H9 (cell line): ENCODE measurements around the gene VAMP2. TPM values are rescaled to one million over a fixed set of nuclear protein-coding genes. Genes with fewer than 3 reads are reported as not detected.

Experiments
- DNase-seq: peaks from one replicate; pipeline ENCODE4 v3.0.0-alpha.2; 2017
- H2AFZ ChIP-seq: one replicate; pipeline ENCODE4 v1.6.1; 2013; ENCODE audit warnings: mild to moderate bottlenecking, low read length, control low read depth, moderate library complexity
- H2AK5ac ChIP-seq: 2 replicates; pipeline ENCODE4 v1.6.1; 2013; ENCODE audit warnings: low read length, control low read depth, mixed read lengths; ENCODE audit not compliant: insufficient read length
- H2BK120ac ChIP-seq: one replicate; pipeline ENCODE4 v1.6.1; 2013; ENCODE audit warnings: low read depth, mild to moderate bottlenecking, low read length, control low read depth, inconsistent platforms; ENCODE audit not compliant: poor library complexity, severe bottlenecking
- H2BK12ac ChIP-seq: 2 replicates; pipeline ENCODE4 v1.6.1; 2013; ENCODE audit warnings: low read length, control low read depth, mixed read lengths, low read depth; ENCODE audit not compliant: insufficient read length
- H2BK15ac ChIP-seq: 2 replicates; pipeline ENCODE4 v1.6.1; 2013; ENCODE audit warnings: low read depth, low read length, control low read depth
- H2BK20ac ChIP-seq: one replicate; pipeline ENCODE4 v1.6.1; 2013; ENCODE audit warnings: low read depth, mild to moderate bottlenecking, low read length, control low read depth, inconsistent platforms; ENCODE audit not compliant: poor library complexity, severe bottlenecking
- H2BK5ac ChIP-seq: 2 replicates; pipeline ENCODE4 v1.6.1; 2013; ENCODE audit warnings: low read length, control low read depth, mixed read lengths; ENCODE audit not compliant: insufficient read length
- H3K14ac ChIP-seq: 2 replicates; pipeline ENCODE4 v1.6.1; 2013; ENCODE audit warnings: low read length, control low read depth; ENCODE audit not compliant: insufficient read depth
- H3K18ac ChIP-seq: 2 replicates; pipeline ENCODE4 v1.6.1; 2013; ENCODE audit warnings: low read depth, mild to moderate bottlenecking, mixed read lengths, low read length, control low read depth; ENCODE audit not compliant: insufficient read length
- H3K23ac ChIP-seq: 2 replicates; pipeline ENCODE4 v1.6.1; 2013; ENCODE audit warnings: low read length, control low read depth, mixed read lengths, low read depth; ENCODE audit not compliant: insufficient read length
- H3K23me2 ChIP-seq: 2 replicates; pipeline ENCODE4 v1.6.1; 2013; ENCODE audit warnings: low read depth, mild to moderate bottlenecking, mixed read lengths, low read length, control low read depth; ENCODE audit not compliant: insufficient read length, poor library complexity, severe bottlenecking
- H3K27ac ChIP-seq: 2 replicates; pipeline ENCODE4 v1.5.1; 2013; ENCODE audit warnings: low read length, control low read depth, mixed read lengths, low read depth; ENCODE audit not compliant: insufficient read length
- H3K27me3 ChIP-seq: 2 replicates; pipeline ENCODE4 v1.6.1; 2013; ENCODE audit warnings: low read length, control low read depth, inconsistent platforms; ENCODE audit not compliant: insufficient read depth
- H3K4ac ChIP-seq: 2 replicates; pipeline ENCODE4 v1.6.1; 2013; ENCODE audit warnings: low read depth, mild to moderate bottlenecking, control low read depth, inconsistent platforms, low read length, moderate library complexity
- H3K4me1 ChIP-seq: 2 replicates; pipeline ENCODE4 v1.6.1; 2013; ENCODE audit warnings: low read length, control low read depth, inconsistent platforms; ENCODE audit not compliant: insufficient read depth
- H3K4me2 ChIP-seq: 2 replicates; pipeline ENCODE4 v1.6.1; 2013; ENCODE audit warnings: low read length, control low read depth, mixed read lengths; ENCODE audit not compliant: insufficient read length, insufficient read depth
- H3K56ac ChIP-seq: 2 replicates; pipeline ENCODE4 v1.6.1; 2013; ENCODE audit warnings: low read depth, mild to moderate bottlenecking, mixed read lengths, low read length, control low read depth; ENCODE audit not compliant: insufficient read length
- H3K79me1 ChIP-seq: 2 replicates; pipeline ENCODE4 v1.6.1; 2013; ENCODE audit warnings: low read depth, mild to moderate bottlenecking, moderate library complexity, low read length, control low read depth, inconsistent platforms; ENCODE audit not compliant: insufficient read depth, poor library complexity, severe bottlenecking
- H3K79me2 ChIP-seq: 2 replicates; pipeline ENCODE4 v1.6.1; 2013; ENCODE audit warnings: low read length, control low read depth, inconsistent platforms; ENCODE audit not compliant: insufficient read depth
- H3K9ac ChIP-seq: 2 replicates; pipeline ENCODE4 v1.6.1; 2013; ENCODE audit warnings: low read length, control low read depth, mixed read lengths; ENCODE audit not compliant: insufficient read length; ENCODE audit errors: extremely low read depth
- H3K9me3 ChIP-seq: one replicate; pipeline ENCODE4 v1.6.1; 2013; ENCODE audit warnings: low read depth, low read length, inconsistent platforms; ENCODE audit not compliant: control insufficient read depth
- H3T11ph ChIP-seq: one replicate; pipeline ENCODE4 v1.6.1; 2013; ENCODE audit warnings: mild to moderate bottlenecking, low read length, control low read depth, inconsistent platforms
- H4K20me1 ChIP-seq: one replicate; pipeline ENCODE4 v1.6.1; 2013; ENCODE audit not compliant: control insufficient read depth, insufficient read length, insufficient read depth
- H4K5ac ChIP-seq: 2 replicates; pipeline ENCODE4 v1.6.1; 2013; ENCODE audit warnings: low read depth, mild to moderate bottlenecking, mixed read lengths, low read length, control low read depth; ENCODE audit not compliant: insufficient read length
- H4K8ac ChIP-seq: replicated peaks from 2 replicates; pipeline ENCODE4 v1.6.1; 2013; ENCODE audit warnings: low read length, control low read depth, mixed read lengths, low read depth; ENCODE audit not compliant: insufficient read length
- H4K91ac ChIP-seq: 2 replicates; pipeline ENCODE4 v1.6.1; 2013; ENCODE audit warnings: low read depth, mild to moderate bottlenecking, moderate library complexity, mixed read lengths, low read length, control low read depth; ENCODE audit not compliant: insufficient read length
- H3K27ac Mint-ChIP-seq, 3 experiments: 2 replicates in 2 of 3; 3 replicates in 1 of 3; pipeline ENCODE4 v1.8.0; 2020 to 2021; ENCODE audit warnings: mixed read lengths in 3 of 3, mild to moderate bottlenecking in 1 of 3, moderate library complexity in 1 of 3
- H3K27me3 Mint-ChIP-seq: 2 replicates; pipeline ENCODE4 v1.8.0; 2021; ENCODE audit warnings: low read depth, mild to moderate bottlenecking, moderate library complexity, mixed read lengths
- H3K36me3 Mint-ChIP-seq, 3 experiments: 2 replicates in 2 of 3; 3 replicates in 1 of 3; pipeline ENCODE4 v1.8.0; 2020 to 2021; ENCODE audit warnings: low read depth in 3 of 3, mixed read lengths in 3 of 3; ENCODE audit not compliant: insufficient read depth in 1 of 3
- H3K4me1 Mint-ChIP-seq, 2 experiments: 2 replicates each; pipeline ENCODE4 v1.8.0; 2020; ENCODE audit warnings: mixed read lengths in 2 of 2
- H3K4me3 Mint-ChIP-seq, 2 experiments: 2 replicates in 1 of 2; 3 replicates in 1 of 2; pipeline ENCODE4 v1.8.0; 2020 to 2021; ENCODE audit warnings: mild to moderate bottlenecking in 2 of 2, mixed read lengths in 2 of 2, moderate library complexity in 1 of 2
- H3K9me3 Mint-ChIP-seq, 2 experiments: 2 replicates in 1 of 2; 3 replicates in 1 of 2; pipeline ENCODE4 v1.8.0; 2020; ENCODE audit warnings: mild to moderate bottlenecking in 2 of 2, mixed read lengths in 2 of 2, moderate library complexity in 1 of 2
- CTCF ChIP-seq: fragments of 200-600 bp; sonication (generic); conservative IDR thresholded peaks from 3 replicates; pipeline ENCODE4 v1.8.0; 2021; ENCODE audit warnings: antibody characterized with exemption, mild to moderate bottlenecking
- WGBS: extraction: QIAGEN DNeasy Blood & Tissue Kit; methylation state at CpG from one replicate; pipeline ENCODE4 v1.1.7; 2013; ENCODE audit warnings: missing lambda C conversion rate, low lambda C conversion rate, mixed read lengths; ENCODE audit not compliant: insufficient read length; ENCODE audit errors: extremely low coverage; 5-methylcytosine and 5-hydroxymethylcytosine counted together
- total RNA-seq: library from RNA; stranded (reverse); gene quantifications from 2 replicates; pipeline ENCODE4 v1.2.1, GENCODE V29; 2021

The VAMP2 gene
- total RNA-seq, 1 experiment from 2014 or later, result 22.8 TPM

DNA sequence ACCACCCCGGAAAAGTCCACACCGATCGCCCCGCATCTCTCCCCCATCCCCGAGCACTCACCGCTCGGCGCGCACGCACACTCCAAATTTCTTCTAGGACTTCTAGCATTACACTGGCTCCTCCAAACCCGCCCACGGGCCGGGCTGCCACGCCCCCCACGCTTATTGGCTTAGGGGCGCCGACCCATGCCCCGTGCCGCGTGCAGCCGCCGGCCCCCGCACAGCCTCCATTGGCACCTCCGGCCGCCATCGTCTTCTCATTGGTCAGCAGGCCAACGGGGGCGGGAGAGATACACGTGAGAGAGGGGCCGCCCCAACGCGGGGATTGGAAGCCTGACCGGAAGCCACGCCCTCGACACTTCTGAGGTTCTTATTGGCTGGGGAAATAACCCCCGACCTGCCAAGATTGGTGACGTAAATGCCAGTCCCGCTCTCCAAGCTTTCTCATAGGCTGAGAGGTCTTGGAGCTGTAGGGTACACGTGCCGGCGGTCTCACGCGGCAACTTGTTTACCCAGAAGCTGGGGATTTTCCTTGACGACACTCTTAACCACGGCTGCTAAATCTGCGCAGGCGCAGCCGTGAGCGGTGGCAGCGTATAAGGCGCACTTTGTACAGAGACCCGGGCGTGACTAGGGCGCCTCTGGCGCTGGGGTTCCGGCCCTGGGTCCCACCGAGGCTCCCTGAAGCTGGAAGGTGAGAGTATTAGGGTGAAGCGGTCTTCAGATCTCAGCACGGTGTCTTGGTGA lies 6.3 kb downstream of the VAMP2 start:
- Histone ChIP-seq H3K4ac (no peak overlapping the region; the same call in 1 of the 2 replicates), H3K9ac (peak overlapping the region; percentile 63), H3K27ac (peak overlapping the region; percentile 50), H2BK12ac (peak overlapping the region; percentile 36), H4K91ac (no peak overlapping the region), H4K20me1 (no peaks in the 10 kb centered on the region), H3K23me2 (peaks cover 19% of the 10 kb centered on the region), H3K27me3 (no peaks in the 10 kb centered on the region), H3K9me3 (no peaks in the 10 kb centered on the region), H3T11ph (no peak overlapping the region), H3K18ac (peak overlapping the region; percentile 79), H2BK15ac (no peak overlapping the region), H3K14ac (peak overlapping the region; percentile 85), H2BK5ac (peak overlapping the region; percentile 83), H2BK20ac (no peak overlapping the region), H3K56ac (no peak overlapping the region), H4K5ac (no peak overlapping the region), H3K4me1 (peaks cover 8% of the 10 kb centered on the region), H4K8ac (no peak overlapping the region), H2AFZ (no peak overlapping the region), H3K79me1 (no peaks in the 10 kb centered on the region), H3K79me2 (no peaks in the 10 kb centered on the region), H2AK5ac (no peak overlapping the region), H3K4me2 (peak overlapping the region; percentile 83), H3K23ac (no peak overlapping the region), H2BK120ac (peak overlapping the region; percentile 79)
- TF ChIP-seq CTCF, result no peak
- WGBS, result no CpG with 5 or more reads among the region's 59 CpGs
- Mint-ChIP-seq H3K4me1 (peaks cover 31 to 37% of the 10 kb centered on the region in 2 experiments), H3K27me3 (peaks cover 3% of the 10 kb centered on the region), H3K4me3 (no peak overlapping the region), H3K36me3 (peaks cover 6 to 22% (median 16%) of the 10 kb centered on the region in 3 experiments), H3K9me3 (no peaks in the 10 kb centered on the region), H3K27ac (no peak overlapping the region)
- DNase-seq, result peak; percentile 100
